ENCODE data around the gene AK3. TPM values are rescaled to one million over a fixed set of nuclear protein-coding genes. Genes with fewer than 3 reads are reported as not detected.

The AK3 gene
- total RNA-seq, 4 donors from 2014 or later = 57.9 to 129 (median 78.4) TPM

- Histone ChIP-seq H3K4me1 (peaks cover 0 to 12% of the 10 kb centered on the region in 2 donors), H3K4me3 (no peak overlapping the region), H3K27me3 (no peaks in the 10 kb centered on the region), H3K27ac (peak overlapping the region; percentile 92 to 96), H3K9me3 (no peaks in the 10 kb centered on the region), H3K36me3 (no peaks in the 10 kb centered on the region)
- DNase-seq = no peak
- no peak for TF ChIP-seq CTCF (IDR thresholded peaks at IDR 0.05)
- no peak for TF ChIP-seq POLR2A (IDR thresholded peaks at IDR 0.05)
- intact Hi-C loops (cut with DNase I; ENCODE audit: low total_unique reads) = loop anchor here (10.0 kb wide), 1 partner anchor 67 kb away; the partner anchor contains the start of gene CDC37L1
These were observed 1.2 kb upstream of the AK3 start for GRCh38 chr9:4742246-4742645.

- Histone ChIP-seq H3K27me3 (no peaks in the 10 kb centered on the region), H3K36me3 (no peaks in the 10 kb centered on the region), H3K9me3 (no peaks in the 10 kb centered on the region), H3K4me3 (peak overlapping the region; percentile 64 to 75), H3K27ac (peak overlapping the region; percentile 92 to 96), H3K4me1 (peaks cover 0 to 12% of the 10 kb centered on the region in 2 donors)
- intact Hi-C loops (cut with DNase I; ENCODE audit: low total_unique reads) = loop anchor here (10.0 kb wide), 1 partner anchor 67 kb away; the partner anchor contains the start of gene CDC37L1
- no peak for TF ChIP-seq CTCF (IDR thresholded peaks at IDR 0.05)
- no peak for TF ChIP-seq POLR2A (IDR thresholded peaks at IDR 0.05)
- peak in 1 of 2 donors; percentile 41 for DNase-seq
These were observed 525 bp upstream of the AK3 start for GRCh38 chr9:4741365-4742089.

GRCh38 chr9:4740388-4740637 lies 689 bp downstream of the AK3 start:
- Histone ChIP-seq H3K4me3 (peak overlapping the region; percentile 64 to 75), H3K27ac (peak overlapping the region; percentile 92 to 96), H3K36me3 (no peaks in the 10 kb centered on the region), H3K4me1 (peaks cover 0 to 12% of the 10 kb centered on the region in 2 donors), H3K9me3 (no peaks in the 10 kb centered on the region), H3K27me3 (no peaks in the 10 kb centered on the region)
- intact Hi-C loops (cut with DNase I; ENCODE audit: low total_unique reads) = loop anchor here (10.0 kb wide), 1 partner anchor 66 kb away; the partner anchor contains the start of gene CDC37L1
- DNase-seq = no peak
- TF ChIP-seq CTCF (IDR thresholded peaks at IDR 0.05) = no peak
- no peak for TF ChIP-seq POLR2A (IDR thresholded peaks at IDR 0.05)

- H3K27me3 ChIP-seq = no peaks in the 10 kb centered on the region
- H3K4me1 ChIP-seq = peaks cover 0 to 12% of the 10 kb centered on the region in 2 donors
- H3K4me3 ChIP-seq = peak overlapping the region; percentile 64 to 75
- H3K9me3 ChIP-seq = no peaks in the 10 kb centered on the region
- no peak for DNase-seq
- H3K36me3 ChIP-seq = no peaks in the 10 kb centered on the region
- intact Hi-C loops (cut with DNase I; ENCODE audit: low total_unique reads) = loop anchor here (10.0 kb wide), 1 partner anchor 65 kb away; the partner anchor contains the start of gene CDC37L1
- TF ChIP-seq POLR2A (IDR thresholded peaks at IDR 0.05) = no peak
- peak overlapping the region; percentile 92 to 96 for H3K27ac ChIP-seq
These were observed 1.2 kb downstream of the AK3 start for GRCh38 chr9:4739587-4740387.

- intact Hi-C loops (cut with DNase I; ENCODE audit: low total_unique reads) = no loop called here
- TF ChIP-seq POLR2A (IDR thresholded peaks at IDR 0.05) (no peak), CTCF (IDR thresholded peaks at IDR 0.05) (no peak)
- Histone ChIP-seq H3K4me3 (peak overlapping the region; percentile 64 to 75), H3K4me1 (peaks cover 0 to 12% of the 10 kb centered on the region in 2 donors), H3K36me3 (no peaks in the 10 kb centered on the region), H3K27me3 (no peaks in the 10 kb centered on the region), H3K9me3 (no peaks in the 10 kb centered on the region), H3K27ac (peak overlapping the region in 1 of 2 donors; percentile 92)
- no peak for DNase-seq
These were observed 2.0 kb downstream of the AK3 start for GRCh38 chr9:4738866-4739586.
